ENCODE measurements around the gene MALSU1.
"Not testable (repeated sequence)": the region's sequence is repeated elsewhere in the genome, so short reads cannot be mapped to it uniquely, and the experiment has no call there.

The MALSU1 gene

DNA sequence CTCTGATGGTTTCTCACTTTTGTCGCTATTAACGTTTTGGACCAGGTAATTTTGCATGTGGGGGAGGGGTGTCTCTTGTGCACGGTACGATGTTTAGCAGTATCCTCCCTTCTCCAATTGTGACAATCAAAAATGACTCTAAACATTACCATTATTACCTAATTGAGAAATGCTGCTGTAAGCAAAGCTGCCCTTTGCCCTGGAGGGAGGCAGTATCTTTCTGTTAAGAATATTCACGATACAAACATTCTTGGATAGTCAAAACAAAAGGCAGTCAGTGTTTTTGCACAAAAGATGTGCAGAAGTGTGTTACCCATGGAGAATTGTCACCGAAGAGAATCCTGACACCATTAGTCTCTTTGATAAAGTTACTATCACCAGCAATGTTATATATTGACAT, 9.6 kb downstream of the MALSU1 start:
- no peaks in the 10 kb centered on the region for H3K9me3 ChIP-seq
- peaks cover 37% of the 10 kb centered on the region for H3K36me3 ChIP-seq
- TF ChIP-seq, protein P1, sequence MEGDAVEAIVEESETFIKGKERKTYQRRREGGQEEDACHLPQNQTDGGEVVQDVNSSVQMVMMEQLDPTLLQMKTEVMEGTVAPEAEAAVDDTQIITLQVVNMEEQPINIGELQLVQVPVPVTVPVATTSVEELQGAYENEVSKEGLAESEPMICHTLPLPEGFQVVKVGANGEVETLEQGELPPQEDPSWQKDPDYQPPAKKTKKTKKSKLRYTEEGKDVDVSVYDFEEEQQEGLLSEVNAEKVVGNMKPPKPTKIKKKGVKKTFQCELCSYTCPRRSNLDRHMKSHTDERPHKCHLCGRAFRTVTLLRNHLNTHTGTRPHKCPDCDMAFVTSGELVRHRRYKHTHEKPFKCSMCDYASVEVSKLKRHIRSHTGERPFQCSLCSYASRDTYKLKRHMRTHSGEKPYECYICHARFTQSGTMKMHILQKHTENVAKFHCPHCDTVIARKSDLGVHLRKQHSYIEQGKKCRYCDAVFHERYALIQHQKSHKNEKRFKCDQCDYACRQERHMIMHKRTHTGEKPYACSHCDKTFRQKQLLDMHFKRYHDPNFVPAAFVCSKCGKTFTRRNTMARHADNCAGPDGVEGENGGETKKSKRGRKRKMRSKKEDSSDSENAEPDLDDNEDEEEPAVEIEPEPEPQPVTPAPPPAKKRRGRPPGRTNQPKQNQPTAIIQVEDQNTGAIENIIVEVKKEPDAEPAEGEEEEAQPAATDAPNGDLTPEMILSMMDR (IDR thresholded peaks at IDR 0.05) = no peak
- no peak overlapping the region for H3K4me3 ChIP-seq (ENCODE audit: low read depth in 1 of 2, low read length in 1 of 2)
- no peak overlapping the region for H3K27ac ChIP-seq
- no peaks in the 10 kb centered on the region for H3K4me1 ChIP-seq (ENCODE audit: control insufficient read depth in 1 of 2, insufficient read depth in 1 of 2, low read depth in 1 of 2, low read length in 1 of 2)
- H3K27me3 ChIP-seq = no peaks in the 10 kb centered on the region

DNA sequence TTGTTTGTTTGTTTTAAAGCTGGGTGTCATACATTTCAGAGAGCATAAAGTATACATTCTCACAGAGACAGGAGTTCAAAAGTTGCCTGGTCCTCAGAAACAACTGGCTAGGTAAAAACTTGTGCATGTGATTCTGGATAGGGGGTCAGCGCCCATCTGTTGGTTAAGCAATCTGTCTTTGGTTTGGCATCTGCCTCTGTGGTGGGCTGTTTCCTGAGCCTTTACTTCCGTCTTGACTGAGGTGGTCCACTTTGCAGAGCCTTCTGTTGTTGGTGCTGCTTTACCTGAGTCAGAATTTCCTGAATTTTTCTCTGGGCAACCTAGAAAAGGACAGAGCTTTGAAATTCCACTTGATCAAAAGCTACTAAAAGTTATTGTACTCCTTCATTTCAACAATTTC, 13.0 kb downstream of the MALSU1 start:
- not testable (repeated sequence) for H3K27me3 ChIP-seq; H3K4me1 ChIP-seq (ENCODE audit: control insufficient read depth in 1 of 2, insufficient read depth in 1 of 2, low read depth in 1 of 2, low read length in 1 of 2); H3K9me3 ChIP-seq; H3K4me3 ChIP-seq (ENCODE audit: low read depth in 1 of 2, low read length in 1 of 2); H3K27ac ChIP-seq
- peaks cover 37% of the 10 kb centered on the region for H3K36me3 ChIP-seq

DNA sequence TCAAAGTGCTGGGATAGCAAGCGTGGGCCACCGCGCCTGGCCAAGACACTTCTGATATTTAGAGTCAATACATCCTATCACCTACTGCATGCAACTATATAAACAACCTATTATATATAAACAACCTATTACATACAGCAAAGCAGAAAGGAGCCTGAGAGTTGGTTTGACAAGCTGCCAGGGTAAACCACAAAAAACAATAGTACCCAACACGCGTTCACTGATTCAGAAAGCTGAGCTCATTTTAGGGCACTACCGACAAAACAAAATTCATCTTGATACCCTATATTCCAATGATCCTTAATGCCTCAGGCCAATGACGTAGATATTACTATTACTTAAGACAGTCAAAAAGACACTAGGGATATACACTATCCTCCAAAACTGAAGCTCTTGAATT, 16.2 kb downstream of the MALSU1 start:
- Histone ChIP-seq H3K9me3 (no peaks in the 10 kb centered on the region), H3K36me3 (peaks cover 10% of the 10 kb centered on the region), H3K4me1 (ENCODE audit: control insufficient read depth in 1 of 2, insufficient read depth in 1 of 2, low read depth in 1 of 2, low read length in 1 of 2) (no peaks in the 10 kb centered on the region), H3K27me3 (no peaks in the 10 kb centered on the region), H3K4me3 (ENCODE audit: low read depth in 1 of 2, low read length in 1 of 2) (no peak overlapping the region), H3K27ac (no peak overlapping the region)
- TF ChIP-seq, protein P1 (IDR thresholded peaks at IDR 0.05) = no peak

DNA sequence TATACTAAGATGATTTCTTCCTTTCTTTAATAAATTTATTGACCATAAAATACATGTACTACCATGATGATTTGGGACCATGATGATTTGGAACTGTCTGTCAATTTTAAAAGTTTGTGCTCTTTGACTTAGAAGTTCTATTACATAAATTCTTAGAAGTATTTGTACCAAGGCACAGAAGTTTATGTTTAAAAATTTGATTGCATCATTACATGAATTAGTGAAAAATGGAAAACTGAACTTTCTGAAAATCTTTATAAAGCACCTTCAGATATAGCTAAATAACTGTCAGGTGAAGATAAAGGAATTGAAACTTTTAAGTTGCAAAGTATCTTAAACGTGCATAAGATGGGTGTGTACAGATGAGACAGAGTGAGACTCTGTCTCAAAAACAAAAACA, 32.0 kb downstream of the MALSU1 start:
- no peaks in the 10 kb centered on the region for H3K4me1 ChIP-seq (ENCODE audit: control insufficient read depth in 1 of 2, insufficient read depth in 1 of 2, low read depth in 1 of 2, low read length in 1 of 2)
- no peak overlapping the region for H3K4me3 ChIP-seq (ENCODE audit: low read depth in 1 of 2, low read length in 1 of 2)
- no peaks in the 10 kb centered on the region for H3K36me3 ChIP-seq
- H3K9me3 ChIP-seq = no peaks in the 10 kb centered on the region
- H3K27ac ChIP-seq = no peak overlapping the region
- no peaks in the 10 kb centered on the region for H3K27me3 ChIP-seq
- TF ChIP-seq, protein P1 (IDR thresholded peaks at IDR 0.05) = no peak

DNA sequence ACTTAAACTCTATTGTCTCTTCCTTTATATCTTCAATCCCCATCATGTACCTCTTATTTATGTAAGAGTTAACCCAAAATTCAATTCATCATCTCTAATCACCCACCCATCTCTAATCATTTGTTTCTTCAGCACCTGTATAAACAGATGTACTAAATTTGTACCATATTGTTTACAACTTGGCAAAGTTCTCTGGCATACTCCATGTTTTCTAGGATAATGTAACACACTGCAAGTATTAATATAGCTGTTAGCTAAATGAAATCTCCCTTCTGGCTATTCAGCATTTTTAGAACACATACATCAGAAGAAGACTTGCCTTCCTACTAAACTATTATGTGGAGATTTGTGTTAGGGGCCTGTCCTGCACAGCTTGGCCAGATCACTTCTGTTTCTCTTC, 33.1 kb downstream of the MALSU1 start:
- no peaks in the 10 kb centered on the region for H3K27me3 ChIP-seq
- H3K36me3 ChIP-seq = no peaks in the 10 kb centered on the region
- TF ChIP-seq, protein P1 (IDR thresholded peaks at IDR 0.05) = no peak
- no peaks in the 10 kb centered on the region for H3K4me1 ChIP-seq (ENCODE audit: control insufficient read depth in 1 of 2, insufficient read depth in 1 of 2, low read depth in 1 of 2, low read length in 1 of 2)
- no peak overlapping the region for H3K4me3 ChIP-seq (ENCODE audit: low read depth in 1 of 2, low read length in 1 of 2)
- no peaks in the 10 kb centered on the region for H3K9me3 ChIP-seq
- H3K27ac ChIP-seq = no peak overlapping the region

DNA sequence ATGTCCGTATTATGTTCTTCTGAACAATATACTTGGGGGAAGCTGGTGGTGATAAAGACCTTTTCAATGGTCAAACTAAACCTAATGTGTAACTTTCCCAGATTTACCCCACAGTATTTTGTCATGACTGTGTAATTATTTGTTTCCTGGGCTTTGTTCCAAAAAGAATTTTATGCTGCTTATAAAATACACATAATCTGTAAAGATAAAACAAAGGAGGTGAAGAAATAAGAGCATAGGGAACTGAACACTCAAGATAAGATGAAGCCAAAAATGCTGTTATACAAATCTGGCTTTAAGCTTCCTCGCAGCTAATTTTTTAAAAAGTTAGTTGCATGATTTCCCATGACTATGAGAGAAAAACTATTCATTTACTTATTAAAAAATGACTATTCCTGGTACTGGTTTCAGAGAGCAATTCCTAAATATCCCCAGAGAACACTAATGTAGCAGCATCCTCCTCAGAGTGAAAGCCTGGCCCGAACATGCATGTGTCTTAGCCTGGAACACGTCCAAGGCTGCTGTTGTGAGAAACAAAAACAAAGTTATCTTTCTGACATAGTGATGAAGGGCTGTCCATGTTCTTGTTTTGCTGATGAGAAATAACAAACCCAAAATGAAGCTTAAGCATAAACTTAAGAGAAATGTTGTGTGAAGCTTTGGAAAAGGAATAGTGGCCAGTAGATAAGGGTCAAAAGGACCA, 33.9 kb downstream of the MALSU1 start:
- H3K27ac ChIP-seq = no peak overlapping the region
- H3K9me3 ChIP-seq = no peaks in the 10 kb centered on the region
- no peaks in the 10 kb centered on the region for H3K27me3 ChIP-seq
- TF ChIP-seq, protein P1 (IDR thresholded peaks at IDR 0.05) = no peak
- H3K4me3 ChIP-seq (ENCODE audit: low read depth in 1 of 2, low read length in 1 of 2) = no peak overlapping the region
- no peaks in the 10 kb centered on the region for H3K4me1 ChIP-seq (ENCODE audit: control insufficient read depth in 1 of 2, insufficient read depth in 1 of 2, low read depth in 1 of 2, low read length in 1 of 2)
- no peaks in the 10 kb centered on the region for H3K36me3 ChIP-seq
